Testis (tissue), 2 donors: Measurements from ENCODE around the gene COPG1.

Source experiments
- POLR2A ChIP-seq: fragments of 450-650 bp; IDR thresholded peaks from one replicate; pipeline ENCODE4 v1.6.1; 2017; ENCODE audit warnings: antibody characterized with exemption, mild to moderate bottlenecking, moderate library complexity
- TF ChIP-seq, protein P1 (sequence below), 3 experiments: fragments of 450-650 bp in 2 of 3; fragments of 200-600 bp in 1 of 3; sonication (generic) in 1 of 3; IDR thresholded peaks; one replicate each; pipeline ENCODE4 v1.5.1; 2016 to 2019; ENCODE audit warnings: antibody characterized with exemption in 3 of 3, mild to moderate bottlenecking in 2 of 3, moderate library complexity in 1 of 3

DNA sequence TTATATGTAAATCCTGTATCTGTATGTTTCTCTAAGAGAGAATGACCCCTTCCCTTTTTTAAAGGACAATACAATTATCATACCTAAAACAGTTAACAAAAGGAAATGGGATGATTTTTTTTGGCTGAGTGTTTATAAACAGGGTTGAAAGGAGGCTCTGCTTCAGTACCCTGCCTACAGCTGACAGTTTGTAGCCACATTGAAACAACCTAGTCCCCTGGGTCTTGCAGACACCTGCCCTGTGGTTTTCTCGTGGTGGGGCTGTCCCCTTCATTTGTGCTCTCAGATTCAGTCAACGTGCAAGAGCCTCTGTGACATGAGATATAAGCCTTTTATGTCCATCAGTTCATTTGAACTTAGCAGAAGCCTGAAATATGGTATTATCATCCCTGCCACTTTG, 27.0 kb downstream of the COPG1 start:
- TF ChIP-seq, protein P1, sequence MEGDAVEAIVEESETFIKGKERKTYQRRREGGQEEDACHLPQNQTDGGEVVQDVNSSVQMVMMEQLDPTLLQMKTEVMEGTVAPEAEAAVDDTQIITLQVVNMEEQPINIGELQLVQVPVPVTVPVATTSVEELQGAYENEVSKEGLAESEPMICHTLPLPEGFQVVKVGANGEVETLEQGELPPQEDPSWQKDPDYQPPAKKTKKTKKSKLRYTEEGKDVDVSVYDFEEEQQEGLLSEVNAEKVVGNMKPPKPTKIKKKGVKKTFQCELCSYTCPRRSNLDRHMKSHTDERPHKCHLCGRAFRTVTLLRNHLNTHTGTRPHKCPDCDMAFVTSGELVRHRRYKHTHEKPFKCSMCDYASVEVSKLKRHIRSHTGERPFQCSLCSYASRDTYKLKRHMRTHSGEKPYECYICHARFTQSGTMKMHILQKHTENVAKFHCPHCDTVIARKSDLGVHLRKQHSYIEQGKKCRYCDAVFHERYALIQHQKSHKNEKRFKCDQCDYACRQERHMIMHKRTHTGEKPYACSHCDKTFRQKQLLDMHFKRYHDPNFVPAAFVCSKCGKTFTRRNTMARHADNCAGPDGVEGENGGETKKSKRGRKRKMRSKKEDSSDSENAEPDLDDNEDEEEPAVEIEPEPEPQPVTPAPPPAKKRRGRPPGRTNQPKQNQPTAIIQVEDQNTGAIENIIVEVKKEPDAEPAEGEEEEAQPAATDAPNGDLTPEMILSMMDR (IDR thresholded peaks at IDR 0.05): no peak
- TF ChIP-seq POLR2A: no peak
